ENCODE measurements around the gene BTBD16. TPM values are rescaled to one million over a fixed set of nuclear protein-coding genes. Genes with fewer than 3 reads are reported as not detected.
A peak's percentile ranks its signal among the peaks of the same experiment; 100 is the strongest.

BTBD16 gene
- total and polyA plus RNA-seq, 4 donors = 0.42 to 2.8 (median 1.8) TPM

DNA sequence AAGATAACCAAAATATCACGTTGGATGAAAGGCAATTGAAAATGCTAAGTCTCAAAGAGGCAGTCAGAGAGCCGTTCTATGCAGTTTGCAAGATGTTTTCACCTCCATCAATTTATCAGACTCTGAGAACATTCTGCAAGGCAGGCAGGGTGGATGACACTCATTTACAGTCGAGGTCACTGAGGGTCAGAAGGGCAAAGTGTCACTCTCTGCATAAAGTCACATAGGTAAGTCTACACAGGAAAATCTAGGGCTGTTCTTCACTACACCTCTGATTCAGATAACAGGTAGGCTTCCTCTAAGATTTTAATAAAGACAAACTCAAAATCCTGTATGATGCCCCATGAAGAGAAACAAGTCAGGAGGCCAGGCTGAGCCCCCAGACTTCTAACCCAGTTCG, 102.0 kb downstream of the BTBD16 start:
- 52% methylated on average over 4 of the region's 4 CpGs for WGBS
- no peak overlapping the region for H3K9ac ChIP-seq (ENCODE audit: low read depth in 1 of 2, low read length in 2 of 2)
- no peak overlapping the region for H3K4me3 ChIP-seq (ENCODE audit: low read depth in 1 of 3, low read length in 3 of 3)
- no peaks in the 10 kb centered on the region for H3K36me3 ChIP-seq (ENCODE audit: control insufficient read depth in 4 of 4, insufficient read depth in 3 of 4, low read depth in 1 of 4, low read length in 3 of 4)
- no peaks in the 10 kb centered on the region for H3K27me3 ChIP-seq (ENCODE audit: control insufficient read depth in 4 of 4, insufficient read depth in 4 of 4, low read length in 3 of 4)
- peaks cover 0 to 23% (median 11%) of the 10 kb centered on the region in 4 donors for H3K4me1 ChIP-seq (ENCODE audit: control insufficient read depth in 4 of 4, insufficient read depth in 4 of 4, low read length in 3 of 4)
- TF ChIP-seq TAF1 (conservative IDR thresholded peaks at IDR 0.05) (no peak), SP1 (IDR thresholded peaks at IDR 0.05) (peak; percentile 15), HNF4A (conservative IDR thresholded peaks at IDR 0.05) (peak in 1 of 2 donors; percentile 49), RXRA (IDR thresholded peaks at IDR 0.05) (peak; percentile 19 to 50), EGR1 (IDR thresholded peaks at IDR 0.05; ENCODE audit: low read depth in 2 of 2) (no peak)
- TF ChIP-seq, protein P1, sequence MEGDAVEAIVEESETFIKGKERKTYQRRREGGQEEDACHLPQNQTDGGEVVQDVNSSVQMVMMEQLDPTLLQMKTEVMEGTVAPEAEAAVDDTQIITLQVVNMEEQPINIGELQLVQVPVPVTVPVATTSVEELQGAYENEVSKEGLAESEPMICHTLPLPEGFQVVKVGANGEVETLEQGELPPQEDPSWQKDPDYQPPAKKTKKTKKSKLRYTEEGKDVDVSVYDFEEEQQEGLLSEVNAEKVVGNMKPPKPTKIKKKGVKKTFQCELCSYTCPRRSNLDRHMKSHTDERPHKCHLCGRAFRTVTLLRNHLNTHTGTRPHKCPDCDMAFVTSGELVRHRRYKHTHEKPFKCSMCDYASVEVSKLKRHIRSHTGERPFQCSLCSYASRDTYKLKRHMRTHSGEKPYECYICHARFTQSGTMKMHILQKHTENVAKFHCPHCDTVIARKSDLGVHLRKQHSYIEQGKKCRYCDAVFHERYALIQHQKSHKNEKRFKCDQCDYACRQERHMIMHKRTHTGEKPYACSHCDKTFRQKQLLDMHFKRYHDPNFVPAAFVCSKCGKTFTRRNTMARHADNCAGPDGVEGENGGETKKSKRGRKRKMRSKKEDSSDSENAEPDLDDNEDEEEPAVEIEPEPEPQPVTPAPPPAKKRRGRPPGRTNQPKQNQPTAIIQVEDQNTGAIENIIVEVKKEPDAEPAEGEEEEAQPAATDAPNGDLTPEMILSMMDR (IDR thresholded peaks at IDR 0.05; ENCODE audit: low read depth, low read length, missing input control) = no peak
- TF ChIP-seq, protein P2, sequence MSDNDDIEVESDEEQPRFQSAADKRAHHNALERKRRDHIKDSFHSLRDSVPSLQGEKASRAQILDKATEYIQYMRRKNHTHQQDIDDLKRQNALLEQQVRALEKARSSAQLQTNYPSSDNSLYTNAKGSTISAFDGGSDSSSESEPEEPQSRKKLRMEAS (IDR thresholded peaks at IDR 0.05) = no peak
- TF ChIP-seq, protein P3, sequence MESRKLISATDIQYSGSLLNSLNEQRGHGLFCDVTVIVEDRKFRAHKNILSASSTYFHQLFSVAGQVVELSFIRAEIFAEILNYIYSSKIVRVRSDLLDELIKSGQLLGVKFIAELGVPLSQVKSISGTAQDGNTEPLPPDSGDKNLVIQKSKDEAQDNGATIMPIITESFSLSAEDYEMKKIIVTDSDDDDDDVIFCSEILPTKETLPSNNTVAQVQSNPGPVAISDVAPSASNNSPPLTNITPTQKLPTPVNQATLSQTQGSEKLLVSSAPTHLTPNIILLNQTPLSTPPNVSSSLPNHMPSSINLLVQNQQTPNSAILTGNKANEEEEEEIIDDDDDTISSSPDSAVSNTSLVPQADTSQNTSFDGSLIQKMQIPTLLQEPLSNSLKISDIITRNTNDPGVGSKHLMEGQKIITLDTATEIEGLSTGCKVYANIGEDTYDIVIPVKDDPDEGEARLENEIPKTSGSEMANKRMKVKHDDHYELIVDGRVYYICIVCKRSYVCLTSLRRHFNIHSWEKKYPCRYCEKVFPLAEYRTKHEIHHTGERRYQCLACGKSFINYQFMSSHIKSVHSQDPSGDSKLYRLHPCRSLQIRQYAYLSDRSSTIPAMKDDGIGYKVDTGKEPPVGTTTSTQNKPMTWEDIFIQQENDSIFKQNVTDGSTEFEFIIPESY (IDR thresholded peaks at IDR 0.05) = no peak
- H3K27ac ChIP-seq (ENCODE audit: low read depth in 1 of 2, low read length in 2 of 2) = peak overlapping the region in 1 of 2 donors; percentile 52
- DNase-seq (ENCODE audit: low spot score) = no peak
- H3K9me3 ChIP-seq (ENCODE audit: control insufficient read depth in 4 of 4, low read length in 3 of 4) = no peaks in the 10 kb centered on the region

GRCh38 chr10:122373721-122374120, 102.6 kb downstream of the BTBD16 start:
- DNase-seq (ENCODE audit: low spot score) = no peak
- Histone ChIP-seq H3K27ac (ENCODE audit: low read depth in 1 of 2, low read length in 2 of 2) (peak overlapping the region; percentile 52 to 98), H3K9ac (ENCODE audit: low read depth in 1 of 2, low read length in 2 of 2) (peak overlapping the region; percentile 26 to 42), H3K36me3 (ENCODE audit: control insufficient read depth in 4 of 4, insufficient read depth in 3 of 4, low read depth in 1 of 4, low read length in 3 of 4) (no peaks in the 10 kb centered on the region), H3K27me3 (ENCODE audit: control insufficient read depth in 4 of 4, insufficient read depth in 4 of 4, low read length in 3 of 4) (no peaks in the 10 kb centered on the region), H3K9me3 (ENCODE audit: control insufficient read depth in 4 of 4, low read length in 3 of 4) (no peaks in the 10 kb centered on the region), H3K4me3 (ENCODE audit: low read depth in 1 of 3, low read length in 3 of 3) (peak overlapping the region; percentile 30 to 57 (median 34)), H3K4me1 (ENCODE audit: control insufficient read depth in 4 of 4, insufficient read depth in 4 of 4, low read length in 3 of 4) (peaks cover 0 to 23% (median 11%) of the 10 kb centered on the region in 4 donors)
- 5% methylated on average over 13 of the region's 13 CpGs for WGBS
- TF ChIP-seq SP1 (IDR thresholded peaks at IDR 0.05) (no peak), JUND (IDR thresholded peaks at IDR 0.05) (peak in 1 of 2 donors; percentile 18), HNF4G (IDR thresholded peaks at IDR 0.05) (no peak)
- TF ChIP-seq, protein P3 (IDR thresholded peaks at IDR 0.05) = no peak
- TF ChIP-seq, protein P1 (IDR thresholded peaks at IDR 0.05; ENCODE audit: low read depth, low read length, missing input control) = no peak
